NOMO-1 (cell line): ENCODE results near the gene ZGPAT.
"Not testable (repeated sequence)": the region's sequence is repeated elsewhere in the genome, so short reads cannot be mapped to it uniquely, and the experiment has no call there.

ENCODE experiments used
- DNase-seq, 2 experiments: peaks; one replicate each; lab custom pipeline; 2025; ENCODE audit not compliant: unreplicated experiment in 2 of 2; lab: John Stamatoyannopoulos, UW

Gene ZGPAT

DNA sequence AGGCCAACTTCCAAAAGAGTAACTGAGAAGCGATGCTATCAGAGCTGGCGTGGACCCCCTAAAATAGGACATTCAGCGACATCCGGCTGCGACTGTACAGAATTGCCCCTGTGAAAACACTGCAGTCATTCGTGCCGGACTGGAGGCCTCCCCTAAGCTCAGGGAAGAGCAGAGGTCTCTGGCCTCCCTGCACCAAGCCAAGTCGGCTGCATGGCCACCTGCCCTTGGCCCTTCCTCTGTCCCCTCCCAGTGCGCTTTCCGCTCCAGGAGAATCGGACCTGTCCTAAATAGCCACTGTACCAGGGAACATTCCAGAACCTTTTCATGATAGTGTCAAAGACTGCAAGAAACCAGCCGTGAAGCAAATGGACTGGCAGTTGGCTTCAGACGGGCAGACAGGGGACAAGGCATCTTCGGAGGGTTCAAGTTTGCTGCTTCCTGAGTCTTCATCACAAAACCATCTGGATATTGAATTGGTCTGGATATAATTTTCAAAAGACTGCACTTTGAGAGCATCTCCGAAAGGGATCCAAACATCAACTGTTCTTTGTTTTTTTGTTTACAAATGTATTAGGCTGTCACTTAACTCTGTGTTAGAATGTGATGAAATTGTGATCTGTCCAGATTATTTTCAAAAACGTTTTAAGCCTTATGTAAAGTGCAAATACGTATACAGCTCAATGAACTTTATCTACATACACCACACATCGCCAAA is 48.3 kb downstream of the ZGPAT start:
- DNase-seq = no peak

DNA sequence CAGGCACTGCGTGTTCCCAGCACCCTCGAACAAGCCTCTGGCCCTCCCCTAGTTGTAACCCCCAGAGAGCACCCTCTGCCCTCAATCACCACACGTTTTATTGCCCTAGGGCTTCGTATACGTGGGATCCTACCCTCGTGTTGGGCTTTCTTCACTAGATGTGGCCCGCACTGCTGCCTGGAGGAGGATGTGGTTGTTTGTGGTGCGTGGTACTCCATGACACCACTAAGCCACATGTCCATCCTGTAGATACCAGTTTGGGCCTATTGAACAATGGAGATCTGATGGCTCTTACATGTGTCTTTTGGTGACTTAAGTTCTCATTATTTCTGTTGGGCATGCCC is 48.8 kb downstream of the ZGPAT start:
- no peak for DNase-seq

DNA sequence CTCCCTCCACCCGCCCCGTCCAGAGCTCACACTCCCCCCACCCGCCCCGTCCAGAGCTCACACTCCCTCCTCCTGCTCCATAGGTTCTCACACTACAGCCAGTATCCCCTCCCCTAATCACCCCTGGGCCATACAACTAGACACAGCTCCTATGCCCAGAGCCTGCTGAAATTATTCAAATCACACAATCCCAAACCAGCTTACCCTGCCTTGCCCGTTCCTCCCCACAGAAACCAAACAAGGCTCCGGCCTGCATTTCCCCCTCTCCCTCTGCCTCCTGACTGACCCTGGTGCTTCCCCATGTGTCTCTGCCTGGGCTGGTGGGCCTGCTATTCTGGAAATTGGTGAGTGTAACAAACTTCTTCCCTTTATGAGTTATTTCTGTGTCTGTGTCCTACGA is 50.3 kb downstream of the ZGPAT start:
- DNase-seq = no peak

DNA sequence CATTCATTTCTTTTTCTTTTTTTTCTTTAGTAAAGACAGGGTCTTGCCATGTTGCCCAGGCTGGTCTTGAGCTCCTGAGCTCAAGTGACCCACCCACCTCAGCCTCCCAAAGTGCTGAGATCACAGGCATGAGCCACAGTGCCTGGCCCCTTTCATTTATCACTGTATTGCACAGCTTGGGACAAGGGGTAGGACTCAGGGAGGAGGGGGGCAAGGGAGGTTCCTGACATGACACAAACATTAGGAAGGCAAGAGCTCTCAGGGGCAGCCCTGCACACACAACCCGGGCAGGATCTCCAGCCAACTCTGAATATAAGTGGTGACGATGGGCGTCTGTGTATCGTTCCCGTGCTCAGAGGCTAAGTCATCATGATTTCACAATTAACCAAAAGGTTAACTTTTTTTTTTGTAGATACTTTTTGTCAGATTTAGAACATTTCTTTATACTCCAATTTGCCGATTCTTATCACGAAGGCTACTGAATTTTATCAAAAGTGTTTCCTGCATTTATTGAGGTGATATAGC is 51.6 kb downstream of the ZGPAT start:
- no peak for DNase-seq

DNA sequence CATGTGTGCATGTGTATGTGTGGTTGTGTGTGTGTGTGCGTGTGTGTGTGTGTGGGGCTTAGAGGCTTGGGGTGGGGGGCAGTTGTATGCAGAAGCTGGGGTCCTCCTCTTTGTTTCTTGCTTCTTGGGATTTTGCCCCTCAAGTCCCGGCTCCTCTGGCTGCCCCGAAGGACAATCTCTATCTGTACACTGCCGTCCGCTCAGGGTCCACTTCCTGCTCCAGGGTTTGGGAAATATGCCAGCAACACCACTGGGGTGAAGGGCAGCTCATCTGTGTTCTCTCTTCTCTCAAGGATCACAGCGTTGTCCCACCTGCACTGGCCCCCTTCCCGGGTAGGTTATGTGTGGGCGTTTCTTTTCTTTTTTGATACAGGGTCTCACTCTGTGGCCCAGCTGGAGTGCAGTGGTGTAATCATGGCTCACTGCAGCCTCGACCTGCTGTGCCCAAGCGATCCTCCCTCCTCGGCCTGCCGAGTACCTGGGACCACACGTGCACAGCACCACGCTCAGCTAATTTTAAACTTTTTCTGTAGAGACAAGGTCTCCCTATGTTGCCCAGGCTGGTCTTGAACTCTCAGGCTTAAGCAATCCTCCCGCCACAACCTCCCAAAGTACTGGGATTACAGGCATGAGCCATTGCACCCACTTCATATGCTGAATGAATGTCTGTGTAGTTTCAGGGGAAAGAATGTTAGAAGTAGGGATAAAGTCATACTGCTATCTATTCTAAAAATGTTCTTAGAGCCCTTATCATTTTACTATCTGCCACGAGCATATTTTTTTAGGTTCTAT is 57.4 kb downstream of the ZGPAT start:
- DNase-seq = no peak

DNA sequence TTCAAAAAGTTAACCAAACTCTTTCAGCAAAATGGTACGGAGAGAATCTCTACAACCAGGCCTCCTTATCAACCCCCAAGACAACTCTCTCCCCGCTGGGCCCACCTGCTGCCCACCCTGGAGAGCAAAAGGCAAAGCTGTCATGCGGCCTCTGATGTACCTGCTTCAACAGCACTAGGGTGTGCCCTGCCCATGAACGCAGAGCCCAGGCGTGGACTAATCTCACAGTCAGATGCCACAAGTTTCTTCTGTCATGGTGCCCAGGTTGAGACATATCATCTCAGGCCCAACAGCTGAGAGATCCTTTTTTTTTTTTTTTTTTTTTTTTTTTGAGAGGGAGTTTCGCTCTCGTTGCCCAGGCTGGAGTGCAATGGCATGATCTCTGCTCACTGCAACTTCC is 58.1 kb downstream of the ZGPAT start:
- DNase-seq = no peak

DNA sequence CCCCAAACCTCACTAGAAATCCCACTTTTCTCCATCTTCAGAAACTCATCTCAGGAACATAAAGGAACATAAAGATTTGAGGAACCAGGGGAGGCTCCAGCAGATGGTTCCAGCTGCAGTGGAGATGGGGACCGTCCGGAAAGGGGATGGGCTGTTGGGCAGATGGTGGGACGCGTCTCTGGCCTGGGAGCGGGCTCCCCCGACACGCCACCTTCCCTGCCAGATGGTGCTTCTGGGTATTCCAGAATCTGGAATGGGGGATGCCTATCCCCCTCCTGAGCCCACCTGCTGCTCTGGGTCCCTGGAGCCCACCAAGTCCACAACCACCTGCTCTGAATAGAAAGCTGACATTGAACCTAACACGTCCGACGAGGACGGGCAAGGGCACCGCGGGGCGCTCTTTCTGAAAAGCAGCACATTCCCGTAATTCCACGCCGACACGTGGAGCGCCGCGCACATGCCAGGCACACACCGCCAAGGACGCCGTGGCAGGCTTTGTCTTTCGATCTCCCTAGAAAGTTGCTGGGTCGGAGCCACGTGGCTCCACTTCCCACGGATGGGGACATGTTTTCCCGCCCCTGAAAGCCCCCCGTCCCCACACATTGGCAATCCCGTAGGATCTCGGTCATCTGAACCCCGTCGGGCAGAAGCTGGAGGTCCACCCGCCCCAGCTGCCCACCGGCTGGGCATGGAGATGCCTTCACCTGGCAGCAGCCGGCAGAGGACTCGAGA is 59.0 kb downstream of the ZGPAT start:
- DNase-seq = no peak

DNA sequence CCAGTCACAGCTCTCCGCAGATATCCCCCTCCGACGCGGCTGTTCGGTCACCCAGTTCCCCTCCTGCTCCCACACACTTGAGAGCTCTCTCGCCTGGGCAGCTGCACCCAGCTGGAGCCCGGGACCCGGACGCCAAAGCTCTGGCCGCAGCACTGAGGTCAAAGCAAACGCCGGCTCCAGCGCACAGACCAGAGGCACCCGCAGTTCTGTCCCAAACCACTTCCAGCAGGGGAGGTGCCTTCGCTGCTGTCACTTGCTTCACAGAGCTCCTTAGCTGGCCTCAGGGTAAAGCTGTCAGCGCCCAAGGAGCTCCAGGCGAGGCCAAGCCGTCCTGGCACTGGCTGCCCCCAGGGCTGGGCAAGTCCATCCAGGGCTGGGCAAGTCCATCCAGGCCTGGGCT is 59.6 kb downstream of the ZGPAT start:
- no peak for DNase-seq

DNA sequence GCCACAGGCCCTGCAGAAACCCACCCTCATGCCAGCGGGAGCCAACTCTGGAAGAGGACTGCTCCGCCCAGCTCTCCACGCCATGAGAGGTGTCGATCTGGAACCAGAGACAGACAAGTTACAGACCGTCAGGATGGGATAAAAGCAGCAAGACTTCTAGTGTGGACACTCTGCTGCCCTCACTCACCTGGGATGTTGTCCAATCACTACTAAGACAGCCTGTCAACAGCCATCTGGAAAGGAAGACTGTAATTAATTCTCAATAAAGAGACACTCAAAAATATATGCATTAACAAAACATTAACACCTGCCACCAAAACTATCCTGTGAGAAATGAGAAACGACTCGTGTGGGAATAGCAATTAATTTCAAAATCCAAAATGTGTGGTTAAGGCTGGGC is 60.0 kb downstream of the ZGPAT start:
- DNase-seq = no peak

DNA sequence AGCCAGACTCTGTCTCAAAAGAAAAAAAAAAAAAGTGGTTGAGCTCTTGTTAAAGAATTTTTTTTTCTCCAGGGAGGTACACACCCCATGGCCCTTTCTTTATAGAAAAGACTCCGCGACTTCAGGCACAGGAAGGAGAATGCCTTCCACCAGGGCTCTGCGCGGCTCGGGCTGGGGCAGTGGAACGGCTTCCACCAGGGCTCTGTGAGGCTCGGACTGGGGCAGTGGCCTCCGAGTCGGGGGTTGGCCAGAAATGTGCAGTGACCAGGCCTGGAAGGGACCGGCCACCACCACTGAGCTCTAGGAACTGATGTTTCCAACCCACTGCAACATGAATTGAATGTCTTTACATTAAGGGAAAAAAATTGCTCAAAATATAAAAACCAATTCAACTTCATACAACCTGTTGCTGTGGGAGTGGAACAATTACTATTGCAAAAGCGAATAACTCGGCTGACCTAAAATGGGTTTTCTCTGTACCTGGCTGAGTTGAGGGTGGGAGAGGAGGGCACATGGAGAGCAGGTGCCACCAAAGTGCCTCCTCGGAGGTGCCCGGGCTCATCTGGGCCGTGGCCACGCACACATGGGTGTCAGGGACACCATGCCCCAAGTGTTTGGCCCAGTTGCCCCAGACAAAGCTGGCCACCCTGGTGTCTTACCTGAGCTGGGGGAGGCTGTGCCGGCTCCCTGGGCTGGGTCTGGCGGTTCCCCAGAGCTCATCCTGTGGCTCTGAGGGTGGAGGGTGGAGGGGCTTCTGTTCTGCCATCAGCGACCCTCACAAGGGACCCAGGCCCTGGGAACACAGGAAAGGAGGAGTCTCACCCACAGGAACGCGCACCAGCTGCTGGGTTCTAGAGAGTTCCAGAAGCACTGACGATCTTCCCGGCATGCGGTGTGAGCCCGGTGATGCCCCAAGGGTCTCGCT is 61.0 kb downstream of the ZGPAT start:
- DNase-seq = no peak

DNA sequence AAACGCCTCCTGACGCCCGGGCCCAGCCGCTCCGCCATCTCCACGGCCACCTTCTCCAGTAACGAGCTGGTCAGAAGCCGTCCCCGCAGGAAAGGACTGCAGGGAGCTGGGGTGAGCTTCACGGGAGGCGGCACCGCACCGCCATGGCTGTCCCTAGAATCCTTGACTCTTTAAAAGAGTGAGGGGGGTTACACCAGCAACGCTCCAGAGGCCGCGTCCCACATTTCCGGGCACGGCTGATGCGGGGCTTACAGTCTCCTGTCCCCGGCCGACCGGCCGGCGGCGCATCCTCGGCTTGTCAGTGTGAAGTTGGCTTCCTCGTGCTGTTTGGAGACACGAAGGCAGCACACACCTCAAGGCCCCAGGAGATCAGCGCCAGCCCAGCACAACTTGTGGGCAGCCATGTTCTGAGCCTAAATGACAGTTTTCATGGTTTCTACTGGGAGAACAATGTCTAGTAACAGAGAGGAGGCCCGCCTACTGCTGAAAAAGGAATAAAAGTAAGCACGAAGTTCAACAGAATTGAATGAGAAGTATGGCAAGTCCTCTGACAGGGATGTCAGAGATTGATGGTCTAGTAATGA is 62.1 kb downstream of the ZGPAT start:
- no peak for DNase-seq

DNA sequence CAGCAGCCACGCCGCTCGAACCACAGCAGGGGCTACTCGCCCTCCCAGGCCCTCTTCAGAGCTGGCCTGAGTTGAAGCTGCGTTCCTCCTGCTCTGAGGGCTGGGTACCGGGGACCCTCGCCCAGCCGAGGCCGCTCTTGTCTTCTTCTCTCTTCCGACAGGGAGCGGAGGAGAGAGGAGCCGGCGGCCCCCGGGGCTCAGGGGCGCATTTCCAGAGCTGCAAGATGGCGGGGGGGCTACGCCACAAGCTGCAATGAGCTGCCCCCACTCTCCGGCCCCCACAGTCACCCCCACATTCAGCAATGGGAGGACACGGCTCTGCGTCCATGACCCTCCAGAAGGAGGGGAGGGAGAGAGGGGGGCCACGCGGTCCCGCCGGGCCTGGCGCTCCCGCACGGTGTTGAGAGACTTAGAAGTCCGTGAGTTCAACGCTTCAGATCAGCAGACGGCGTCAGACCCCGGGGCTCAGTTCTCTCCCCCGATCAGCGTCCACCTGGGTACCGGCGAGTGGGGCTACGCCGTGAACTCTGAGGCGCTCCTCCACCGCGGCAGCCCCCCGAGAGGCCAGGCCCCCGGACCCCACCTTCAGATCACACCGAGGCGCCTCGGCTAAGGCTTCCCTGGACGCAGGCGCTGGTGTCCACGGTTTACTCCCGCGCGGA is 63.3 kb downstream of the ZGPAT start:
- DNase-seq = no peak

DNA sequence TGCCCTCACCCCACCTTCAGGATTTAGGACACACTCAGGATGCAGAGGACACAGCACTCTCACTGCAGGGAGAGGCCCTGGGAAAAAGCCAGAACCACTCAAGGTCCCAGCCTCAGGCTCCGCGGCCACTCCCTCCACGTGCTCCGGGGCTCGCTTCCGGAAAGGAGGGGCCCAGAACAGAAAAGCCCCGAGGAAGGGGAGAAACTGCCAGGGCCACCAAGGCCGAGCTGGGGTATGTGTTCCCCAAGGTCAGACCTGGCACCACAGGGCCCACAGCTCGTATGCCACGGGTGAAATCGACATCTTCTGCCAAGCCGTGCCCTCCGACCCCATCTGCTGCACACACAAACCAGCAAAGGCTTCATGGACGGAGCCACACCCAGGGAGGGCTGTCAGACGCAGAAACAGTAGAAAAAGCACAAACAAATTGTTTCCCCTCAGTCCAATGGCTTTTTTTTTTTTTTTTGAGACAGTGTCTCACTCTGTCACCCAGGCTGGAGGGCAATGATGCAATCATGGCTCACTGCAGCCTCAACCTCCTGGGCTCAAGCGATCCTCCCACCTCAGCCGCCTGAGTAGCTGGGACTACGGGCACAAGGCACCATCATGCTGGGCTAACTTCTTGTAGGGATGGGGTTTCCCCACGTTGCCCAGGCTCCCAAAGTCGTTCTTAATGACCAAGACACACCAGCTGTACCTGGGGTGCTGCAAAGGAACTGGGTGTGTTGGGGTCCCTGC is 65.1 kb downstream of the ZGPAT start:
- DNase-seq = peak; percentile 7 to 27

DNA sequence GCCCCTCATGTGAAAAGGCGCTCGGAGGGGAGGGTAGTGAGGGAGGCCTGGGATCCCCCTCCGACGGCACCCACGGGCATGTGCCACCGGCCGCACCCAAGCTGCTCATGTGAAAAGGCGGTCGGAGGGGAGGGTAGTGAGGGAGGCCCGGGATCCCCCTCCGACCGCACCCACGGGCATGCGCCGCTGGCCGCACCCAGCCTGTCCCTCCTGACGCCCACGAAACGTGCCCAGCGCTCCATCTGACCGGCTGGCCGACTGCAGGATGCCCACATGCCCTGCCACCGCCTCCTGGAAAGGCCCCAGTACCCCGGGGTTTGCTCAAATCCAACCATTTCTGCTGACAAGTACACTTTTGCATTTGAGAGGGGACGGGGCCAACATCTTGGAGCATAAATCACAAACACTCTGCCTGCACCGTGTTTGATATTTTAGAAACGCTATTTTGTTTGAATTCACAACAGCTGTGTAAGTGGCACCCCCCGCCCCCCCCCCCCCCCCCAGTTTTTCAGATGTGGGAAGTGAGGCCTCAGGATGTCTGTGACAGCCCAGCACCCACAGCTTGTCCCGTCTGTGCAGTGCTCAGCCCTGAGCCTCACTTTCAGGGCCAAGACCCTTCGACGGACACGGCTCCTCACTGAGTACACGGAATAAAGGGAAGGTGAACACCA is 65.9 kb downstream of the ZGPAT start:
- DNase-seq = no peak

DNA sequence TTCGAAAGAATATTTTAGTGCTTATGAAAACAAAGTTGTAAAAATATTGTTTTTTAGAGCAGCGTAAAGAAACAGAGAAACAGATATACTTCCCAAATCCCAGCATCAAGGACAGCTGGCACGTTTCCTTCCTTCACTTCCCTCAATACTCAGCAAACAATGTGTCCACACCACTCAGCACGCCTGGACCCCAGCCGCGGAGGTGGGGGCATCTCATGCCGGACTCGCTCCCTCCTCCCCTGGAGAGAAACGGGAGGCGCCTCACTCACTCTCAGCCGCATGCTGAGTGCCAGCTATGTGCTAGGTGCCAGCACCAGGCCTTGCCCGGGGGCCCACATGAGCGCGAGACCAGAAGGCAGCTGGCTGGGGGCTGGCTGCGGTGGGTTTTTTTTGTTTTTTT is 66.5 kb downstream of the ZGPAT start:
- DNase-seq = no peak

DNA sequence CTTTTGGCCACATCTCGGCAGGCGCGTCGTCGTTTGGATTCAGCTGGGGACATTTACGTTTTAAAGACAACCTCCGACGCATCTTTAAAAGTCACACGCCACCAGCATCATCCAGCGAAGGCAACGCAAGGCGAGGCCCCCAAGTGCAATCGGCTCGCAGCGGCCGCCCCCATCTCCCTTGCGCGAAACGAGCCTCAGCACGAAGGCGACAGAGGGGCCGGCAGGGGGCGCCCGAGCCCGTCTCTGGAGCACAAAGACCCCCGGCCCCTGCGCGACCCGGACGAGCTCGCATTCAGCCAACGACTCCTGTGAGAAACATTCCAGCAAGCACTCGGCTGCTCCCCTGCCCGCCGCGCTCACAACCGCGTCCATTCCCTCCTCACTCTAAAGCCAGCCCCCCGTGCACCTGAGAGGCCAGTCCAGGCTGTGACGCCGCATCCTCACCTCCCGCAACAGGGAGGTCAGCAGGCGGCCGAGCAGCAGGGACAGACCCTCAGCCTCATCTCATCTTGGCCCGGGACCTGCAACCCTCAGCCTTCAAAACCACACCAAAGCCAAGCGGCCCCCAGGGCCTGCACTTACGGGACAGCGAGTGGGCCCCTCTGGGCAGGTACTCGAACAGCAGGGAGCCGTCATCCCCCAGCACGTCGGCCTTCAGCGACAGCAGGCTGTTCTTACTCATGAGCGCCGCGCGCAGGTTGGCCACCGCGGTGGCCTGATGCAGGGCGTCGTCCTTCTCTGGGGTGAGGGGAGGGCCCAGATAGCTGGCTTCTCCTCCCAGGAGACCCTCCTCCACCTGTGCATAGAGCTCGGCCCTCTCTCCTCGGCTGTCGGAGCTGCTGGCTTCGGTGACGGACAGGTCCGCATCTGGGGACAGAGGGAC is 67.5 kb downstream of the ZGPAT start:
- no peak for DNase-seq

DNA sequence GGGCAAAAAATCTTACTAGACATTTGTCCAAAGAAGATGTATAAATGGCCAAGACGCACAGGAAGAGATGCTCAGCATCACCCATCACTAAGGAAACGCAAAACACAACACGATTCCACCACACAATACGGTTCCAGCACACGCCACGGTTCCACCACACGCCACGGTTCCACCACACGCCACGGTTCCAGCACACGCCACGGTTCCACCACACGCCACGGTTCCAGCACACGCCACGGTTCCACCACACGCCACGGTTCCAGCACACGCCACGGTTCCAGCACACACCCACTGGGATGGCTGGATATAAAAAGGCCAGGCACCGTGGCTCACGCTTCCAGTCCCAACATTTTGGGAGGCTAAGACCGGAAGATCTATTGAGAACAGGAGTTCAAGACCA is 69.0 kb downstream of the ZGPAT start:
- not testable (repeated sequence) for DNase-seq
